Measurements from ENCODE around the gene CD48.
"Not testable (repeated sequence)": the region's sequence is repeated elsewhere in the genome, so short reads cannot be mapped to it uniquely, and the experiment has no call there.

The CD48 gene

GRCh38 chr1:160672789-160673695 is 38.6 kb downstream of the CD48 start:
- DNase-seq = peak; percentile 63

- no peak for DNase-seq
Observed at GRCh38 chr1:160671603-160672517, 39.8 kb downstream of the CD48 start.

- no peak for DNase-seq
Observed at GRCh38 chr1:160670701-160671100, 40.9 kb downstream of the CD48 start.

GRCh38 chr1:160669802-160670201 is 41.8 kb downstream of the CD48 start:
- no peak for DNase-seq

GRCh38 chr1:160669276-160669675 is 42.3 kb downstream of the CD48 start:
- no peak for DNase-seq

GRCh38 chr1:160667896-160668295 is 43.7 kb downstream of the CD48 start:
- DNase-seq = no peak

- DNase-seq = no peak
Observed at GRCh38 chr1:160666079-160666442, 45.6 kb downstream of the CD48 start.

- peak; percentile 57 for DNase-seq
Observed at GRCh38 chr1:160665330-160666078, 46.1 kb downstream of the CD48 start.

GRCh38 chr1:160664573-160665051 is 47.0 kb downstream of the CD48 start:
- peak; percentile 57 for DNase-seq

- DNase-seq = no peak
Observed at GRCh38 chr1:160662910-160663309, 48.7 kb downstream of the CD48 start.

GRCh38 chr1:160659566-160659965 is 52.1 kb downstream of the CD48 start:
- no peak for DNase-seq

GRCh38 chr1:160658814-160659193 is 52.8 kb downstream of the CD48 start:
- no peak for DNase-seq

GRCh38 chr1:160658162-160658813 is 53.3 kb downstream of the CD48 start:
- no peak for DNase-seq

GRCh38 chr1:160657250-160657781 is 54.3 kb downstream of the CD48 start:
- DNase-seq = no peak

GRCh38 chr1:160656737-160657136 is 54.9 kb downstream of the CD48 start:
- DNase-seq = no peak

- no peak for DNase-seq
Observed at GRCh38 chr1:160653620-160654016, 58.0 kb downstream of the CD48 start.

- no peak for DNase-seq
Observed at GRCh38 chr1:160652924-160653619, 58.5 kb downstream of the CD48 start.

GRCh38 chr1:160652065-160652641 is 59.5 kb downstream of the CD48 start:
- not testable (repeated sequence) for DNase-seq

- DNase-seq = no peak
Observed at GRCh38 chr1:160651433-160652064, 60.1 kb downstream of the CD48 start.

GRCh38 chr1:160647329-160647720 is 64.3 kb downstream of the CD48 start:
- DNase-seq = no peak
